Stomach (tissue), 9 donors: ENCODE results near the gene ERC2. TPM values are rescaled to one million over a fixed set of nuclear protein-coding genes. Genes with fewer than 3 reads are reported as not detected.

Experiments used
- DNase-seq, 2 donors: peaks; one replicate each; pipeline versions ENCODE4 v3.0.0 to v3.0.0-alpha.2; 2013 to 2019
- H3K27ac ChIP-seq, 5 donors: fragments of 200-600 bp in 4 of 5; sonication (generic) in 4 of 5; one replicate each; pipeline ENCODE4 v1.5.1; 2013 to 2019; ENCODE audit warnings: mild to moderate bottlenecking in 1 of 5, moderate library complexity in 1 of 5
- H3K27me3 ChIP-seq, 3 donors: fragments of 200-600 bp; sonication (generic); one replicate each; pipeline ENCODE4 v1.5.1; 2017 to 2019; ENCODE audit warnings: mixed run types in 1 of 3
- H3K36me3 ChIP-seq, 4 donors: fragments of 200-600 bp; sonication (generic); 1 replicate in 3 of 4; 2 replicates in 1 of 4; pipeline ENCODE4 v1.5.1; 2016 to 2019
- H3K4me1 ChIP-seq, 4 donors: fragments of 200-600 bp; sonication (generic); one replicate each; pipeline ENCODE4 v1.5.1; 2016 to 2019
- H3K4me3 ChIP-seq, 4 donors: fragments of 200-600 bp; sonication (generic) in 3 of 4; one replicate each; pipeline ENCODE4 v1.5.1; 2016 to 2019; ENCODE audit warnings: mild to moderate bottlenecking in 1 of 4
- H3K9me3 ChIP-seq, 4 donors: fragments of 200-600 bp; sonication (generic); one replicate each; pipeline ENCODE4 v1.5.1; 2016 to 2019
- EP300 ChIP-seq: sonication (generic); formaldehyde crosslinking; IDR thresholded peaks from one replicate; pipeline ENCODE4 v1.6.1; 2017; ENCODE audit warnings: antibody characterized with exemption
- POLR2A ChIP-seq, 4 donors: fragments of 450-650 bp; IDR thresholded peaks; one replicate each; pipeline ENCODE4 v1.6.1; 2016; ENCODE audit warnings: antibody characterized with exemption in 4 of 4, control low read depth in 2 of 4, mild to moderate bottlenecking in 1 of 4, moderate library complexity in 1 of 4
- POLR2AphosphoS5 ChIP-seq, 3 donors: sonication (generic); formaldehyde crosslinking; IDR thresholded peaks; one replicate each; pipeline ENCODE4 v1.6.1; 2016; ENCODE audit warnings: antibody characterized with exemption in 3 of 3
- WGBS, 5 donors: extraction: QIAGEN DNeasy Blood & Tissue Kit in 3 of 5; methylation state at CpG; one replicate each; pipeline versions ENCODE4 v1.1.5 to v1.1.7; 2013 to 2018; 5-methylcytosine and 5-hydroxymethylcytosine counted together
- intact Hi-C: fragments of 100-400 bp; cut with DNase I; formaldehyde crosslinking; loops from one replicate; pipeline ENCODE4 v1.15.1; 2023; ENCODE audit warnings: low total_unique reads
- polyA plus RNA-seq, 3 donors: library from polyadenylated mRNA; stranded (reverse); fragments of 200-250 nt; gene quantifications; one replicate each; pipeline ENCODE4 v1.2.3, GENCODE V29; 2013
- total RNA-seq, 5 donors: library from RNA; depleted of rRNA; stranded (reverse); fragments of >200 nt; gene quantifications; one replicate each; pipeline versions ENCODE4 v1.1.0 to v1.2.3, GENCODE V29; 2014 to 2016
- TF ChIP-seq, protein P1 (sequence below), 7 experiments: fragments of 450-650 bp in 4 of 7; fragments of 200-600 bp in 3 of 7; sonication (generic) in 3 of 7; IDR thresholded peaks; one replicate each; pipeline ENCODE4 v1.5.1; 2016 to 2019; ENCODE audit warnings: antibody characterized with exemption in 7 of 7, control low read depth in 2 of 7, mild to moderate bottlenecking in 1 of 7
- donor health status: healthy with polysubstance abuse.
- donor health status: Bipolar disorder and iron deficiency.
- donor health status: healthy.

ERC2 gene
- total and polyA plus RNA-seq, 8 donors, result 0.43 to 3.1 (median 1.3) TPM; not detected in 2

DNA sequence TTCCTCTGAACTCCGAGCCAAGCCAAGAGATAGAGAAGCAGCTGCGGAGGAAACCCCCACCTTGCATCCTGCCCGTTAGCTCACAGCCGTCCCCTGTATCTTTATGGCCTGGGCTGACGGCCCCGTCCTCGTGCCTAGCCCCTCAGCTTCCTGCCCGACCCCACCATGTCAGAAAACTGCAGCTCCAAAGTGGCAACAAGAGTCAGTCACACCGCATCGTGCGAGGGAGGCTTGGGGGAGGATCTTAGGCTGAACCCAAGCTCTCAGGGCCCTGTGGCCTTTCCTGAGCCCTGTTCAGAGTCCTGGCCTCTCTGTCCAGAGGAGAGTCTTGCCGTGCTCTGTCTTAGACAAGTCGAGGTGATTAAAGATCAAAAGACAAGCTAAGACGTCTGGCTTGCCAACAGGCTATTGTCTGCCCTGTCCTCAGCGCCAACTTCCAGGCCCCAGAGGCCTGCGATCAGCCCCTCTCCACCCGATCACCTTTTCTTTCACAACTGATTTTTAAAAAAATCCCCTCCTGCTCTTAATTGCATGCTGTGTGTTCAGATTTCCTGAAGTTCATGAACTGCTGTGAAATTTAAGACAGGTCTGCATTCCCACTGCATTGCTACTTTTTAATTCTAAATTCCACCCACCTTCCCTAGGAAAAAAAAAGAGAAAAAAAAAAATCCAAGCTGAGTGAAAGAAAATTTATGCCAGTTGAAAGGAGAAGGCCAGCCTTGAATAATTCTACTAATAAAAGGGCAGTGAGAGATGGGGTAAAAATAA, 891.5 kb downstream of the ERC2 start:
- no peak for TF ChIP-seq POLR2A (IDR thresholded peaks at IDR 0.05)
- no peak for TF ChIP-seq POLR2AphosphoS5 (IDR thresholded peaks at IDR 0.05)
- TF ChIP-seq, protein P1, sequence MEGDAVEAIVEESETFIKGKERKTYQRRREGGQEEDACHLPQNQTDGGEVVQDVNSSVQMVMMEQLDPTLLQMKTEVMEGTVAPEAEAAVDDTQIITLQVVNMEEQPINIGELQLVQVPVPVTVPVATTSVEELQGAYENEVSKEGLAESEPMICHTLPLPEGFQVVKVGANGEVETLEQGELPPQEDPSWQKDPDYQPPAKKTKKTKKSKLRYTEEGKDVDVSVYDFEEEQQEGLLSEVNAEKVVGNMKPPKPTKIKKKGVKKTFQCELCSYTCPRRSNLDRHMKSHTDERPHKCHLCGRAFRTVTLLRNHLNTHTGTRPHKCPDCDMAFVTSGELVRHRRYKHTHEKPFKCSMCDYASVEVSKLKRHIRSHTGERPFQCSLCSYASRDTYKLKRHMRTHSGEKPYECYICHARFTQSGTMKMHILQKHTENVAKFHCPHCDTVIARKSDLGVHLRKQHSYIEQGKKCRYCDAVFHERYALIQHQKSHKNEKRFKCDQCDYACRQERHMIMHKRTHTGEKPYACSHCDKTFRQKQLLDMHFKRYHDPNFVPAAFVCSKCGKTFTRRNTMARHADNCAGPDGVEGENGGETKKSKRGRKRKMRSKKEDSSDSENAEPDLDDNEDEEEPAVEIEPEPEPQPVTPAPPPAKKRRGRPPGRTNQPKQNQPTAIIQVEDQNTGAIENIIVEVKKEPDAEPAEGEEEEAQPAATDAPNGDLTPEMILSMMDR (IDR thresholded peaks at IDR 0.05), result no peak
- TF ChIP-seq EP300, result no peak
- Histone ChIP-seq H3K36me3 (no peaks in the 10 kb centered on the region), H3K4me1 (peaks cover 0 to 9% (median 3%) of the 10 kb centered on the region in 4 donors), H3K4me3 (no peak overlapping the region), H3K9me3 (peaks cover 0 to 5% (median 2%) of the 10 kb centered on the region in 4 donors), H3K27me3 (no peaks in the 10 kb centered on the region), H3K27ac (no peak overlapping the region)
- intact Hi-C loops, result no loop called here
- no peak for DNase-seq
- WGBS, 5 donors, result 73 to 85% (median 81%) methylated on average over 17 of the region's 17 CpGs

DNA sequence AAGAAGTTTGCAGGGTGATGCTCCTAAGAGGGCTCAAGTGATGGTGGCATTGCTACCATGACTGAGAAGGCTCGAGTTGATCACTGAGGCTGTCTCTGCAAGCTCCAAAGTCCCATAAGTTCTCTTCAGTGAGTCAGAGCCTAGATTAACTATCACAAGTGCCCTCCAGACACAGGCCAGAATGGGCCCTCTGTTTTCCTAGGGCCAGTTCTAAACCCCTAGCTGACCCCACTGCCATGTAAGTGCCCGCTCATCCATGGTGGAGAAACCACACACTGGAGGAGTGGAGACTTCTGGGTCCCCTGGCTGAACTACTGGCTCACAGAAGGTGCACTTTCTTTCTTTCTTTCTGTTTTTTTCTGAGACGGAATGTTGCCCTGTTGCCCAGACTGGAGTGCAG, 893.6 kb downstream of the ERC2 start:
- WGBS, 5 donors, result 86 to 92% (median 91%) methylated on average over 3 of the region's 3 CpGs
- TF ChIP-seq POLR2A (IDR thresholded peaks at IDR 0.05) (no peak), EP300 (no peak), POLR2AphosphoS5 (IDR thresholded peaks at IDR 0.05) (no peak)
- TF ChIP-seq, protein P1 (IDR thresholded peaks at IDR 0.05), result no peak
- Histone ChIP-seq H3K27me3 (no peaks in the 10 kb centered on the region), H3K27ac (no peak overlapping the region), H3K4me1 (peaks cover 0 to 7% (median 3%) of the 10 kb centered on the region in 4 donors), H3K36me3 (no peaks in the 10 kb centered on the region), H3K9me3 (peaks cover 0 to 5% (median 2%) of the 10 kb centered on the region in 4 donors), H3K4me3 (no peak overlapping the region)
- intact Hi-C loops, result no loop called here
- no peak for DNase-seq

DNA sequence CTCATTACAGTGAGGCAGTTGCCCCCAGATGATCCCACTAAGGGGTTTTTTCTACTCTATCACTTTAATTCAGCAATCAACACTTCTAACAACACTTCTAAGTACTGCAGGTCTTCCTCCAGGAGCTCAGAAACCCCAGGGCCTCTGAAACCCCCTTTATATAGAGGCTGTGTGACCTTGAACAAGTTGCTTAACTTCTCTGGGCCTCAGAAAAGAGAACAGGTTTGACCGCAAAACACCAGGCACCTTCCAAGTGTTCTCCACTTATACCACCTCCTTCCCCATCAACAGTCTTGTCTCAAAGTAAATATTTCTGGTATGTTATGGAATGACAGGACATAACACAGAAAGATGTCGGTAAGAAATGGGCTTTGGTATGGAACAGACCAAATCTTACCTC, 895.5 kb downstream of the ERC2 start:
- no peak overlapping the region for H3K4me3 ChIP-seq
- TF ChIP-seq POLR2A (IDR thresholded peaks at IDR 0.05), result no peak
- 80 to 96% (median 94%) methylated on average over 2 of the region's 2 CpGs for WGBS, 5 donors
- no peaks in the 10 kb centered on the region for H3K9me3 ChIP-seq
- no peak for DNase-seq
- H3K4me1 ChIP-seq, result peaks cover 0 to 7% (median 0%) of the 10 kb centered on the region in 4 donors
- intact Hi-C loops, result no loop called here
- H3K27me3 ChIP-seq, result no peaks in the 10 kb centered on the region
- no peaks in the 10 kb centered on the region for H3K36me3 ChIP-seq
- no peak overlapping the region for H3K27ac ChIP-seq

GRCh38 chr3:55571913-55572312, 896.4 kb downstream of the ERC2 start:
- Histone ChIP-seq H3K27me3 (no peaks in the 10 kb centered on the region), H3K36me3 (no peaks in the 10 kb centered on the region), H3K9me3 (no peaks in the 10 kb centered on the region), H3K27ac (no peak overlapping the region), H3K4me3 (no peak overlapping the region), H3K4me1 (peaks cover 0 to 7% (median 0%) of the 10 kb centered on the region in 4 donors)
- 37 to 58% (median 55%) methylated on average over 3 to 10 of the region's 10 CpGs for WGBS, 5 donors
- peak in 1 of 2 donors; percentile 70 for DNase-seq
- intact Hi-C loops, result no loop called here
- TF ChIP-seq EP300 (no peak), POLR2A (IDR thresholded peaks at IDR 0.05) (no peak), POLR2AphosphoS5 (IDR thresholded peaks at IDR 0.05) (peak in 1 of 3 donors; percentile 10)
- TF ChIP-seq, protein P1 (IDR thresholded peaks at IDR 0.05), result no peak
